Gastroesophageal sphincter (tissue), 4 donors: ENCODE results near the gene EPSTI1. TPM values are rescaled to one million over a fixed set of nuclear protein-coding genes. Genes with fewer than 3 reads are reported as not detected.

Experiments used
- ATAC-seq: fragments of 150-250 bp; one replicate; pipeline ENCODE4 v1.9.1; 2016; ENCODE audit warnings: mild to moderate bottlenecking, moderate library complexity
- H3K27ac ChIP-seq, 4 donors: fragments of 200-600 bp; sonication (generic) in 3 of 4; 1 replicate in 3 of 4; 2 replicates in 1 of 4; pipeline ENCODE4 v1.5.1; 2016 to 2019
- H3K27me3 ChIP-seq: fragments of 200-600 bp; sonication (generic); one replicate; pipeline ENCODE4 v1.5.1; 2019
- H3K36me3 ChIP-seq, 2 donors: fragments of 200-600 bp; sonication (generic); one replicate each; pipeline ENCODE4 v1.5.1; 2019; ENCODE audit warnings: control low read depth in 1 of 2
- H3K4me1 ChIP-seq, 3 donors: fragments of 200-600 bp; sonication (generic); 1 replicate in 2 of 3; 2 replicates in 1 of 3; pipeline ENCODE4 v1.5.1; 2016 to 2019; ENCODE audit warnings: control low read depth in 2 of 3
- H3K4me3 ChIP-seq, 2 donors: fragments of 200-600 bp; sonication (generic); one replicate each; pipeline ENCODE4 v1.5.1; 2019; ENCODE audit warnings: mild to moderate bottlenecking in 1 of 2, moderate library complexity in 1 of 2
- H3K9me3 ChIP-seq, 3 donors: fragments of 200-600 bp; sonication (generic); one replicate each; pipeline ENCODE4 v1.5.1; 2017 to 2019; ENCODE audit warnings: control low read depth in 2 of 3
- EP300 ChIP-seq: sonication (generic); formaldehyde crosslinking; IDR thresholded peaks from one replicate; pipeline ENCODE4 v1.6.1; 2017; ENCODE audit warnings: antibody characterized with exemption, mild to moderate bottlenecking
- POLR2A ChIP-seq, 2 donors: fragments of 450-650 bp; IDR thresholded peaks; one replicate each; pipeline ENCODE4 v1.6.1; 2017; ENCODE audit warnings: antibody characterized with exemption in 2 of 2, mild to moderate bottlenecking in 2 of 2, moderate library complexity in 1 of 2
- POLR2AphosphoS5 ChIP-seq: sonication (generic); formaldehyde crosslinking; IDR thresholded peaks from one replicate; pipeline ENCODE4 v1.6.1; 2017; ENCODE audit warnings: antibody characterized with exemption
- whole genome bisulfite sequencing, 2 donors: methylation state at CpG; one replicate each; pipeline ENCODE4 v1.1.5; 2018; ENCODE audit warnings: low coverage in 1 of 2; 5-methylcytosine and 5-hydroxymethylcytosine counted together
- total RNA-seq, 4 donors: library from RNA; depleted of rRNA; stranded (reverse); fragments of >200 nt; gene quantifications; one replicate each; pipeline ENCODE4 v1.1.0, GENCODE V29; 2016
- TF ChIP-seq, protein P1 (sequence below), 4 experiments: fragments of 200-600 bp in 2 of 4; fragments of 450-650 bp in 2 of 4; sonication (generic) in 1 of 4; IDR thresholded peaks; one replicate each; pipeline ENCODE4 v1.5.1; 2017 to 2019; ENCODE audit warnings: antibody characterized with exemption in 4 of 4, mild to moderate bottlenecking in 2 of 4, moderate library complexity in 2 of 4

Gene EPSTI1
- total RNA-seq, 4 donors from 2014 or later = 6.1 to 13.3 (median 7.8) TPM

DNA sequence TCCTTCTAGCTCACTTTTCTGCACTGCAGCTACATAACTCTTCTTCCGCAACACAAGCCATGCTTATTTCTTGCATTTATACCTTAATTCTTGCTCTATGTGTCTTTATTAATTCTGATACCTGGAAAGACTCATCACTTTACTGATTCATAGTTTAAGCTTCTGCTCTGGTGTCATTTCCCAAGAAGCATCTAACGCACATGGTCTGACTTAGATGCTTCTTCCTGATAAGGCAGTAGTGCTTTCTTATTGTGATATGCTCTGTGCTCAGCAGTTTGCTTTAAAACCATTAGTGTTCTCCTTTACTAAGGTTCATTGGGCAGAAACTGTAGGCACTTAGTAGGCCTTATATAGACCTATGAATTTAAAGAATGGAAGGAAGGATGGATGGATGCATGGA is 66.4 kb downstream of the EPSTI1 start:
- H3K9me3 ChIP-seq = no peaks in the 10 kb centered on the region
- ATAC-seq = no peak
- H3K27me3 ChIP-seq = no peaks in the 10 kb centered on the region
- no peaks in the 10 kb centered on the region for H3K4me1 ChIP-seq
- peaks cover 0 to 32% of the 10 kb centered on the region in 2 donors for H3K36me3 ChIP-seq
- no peak for TF ChIP-seq POLR2AphosphoS5
- TF ChIP-seq POLR2A (IDR thresholded peaks at IDR 0.05) = no peak
- no peak overlapping the region for H3K27ac ChIP-seq
- 92 to 94% methylated on average over 2 of the region's 2 CpGs for WGBS, 2 donors
- H3K4me3 ChIP-seq = no peak overlapping the region

DNA sequence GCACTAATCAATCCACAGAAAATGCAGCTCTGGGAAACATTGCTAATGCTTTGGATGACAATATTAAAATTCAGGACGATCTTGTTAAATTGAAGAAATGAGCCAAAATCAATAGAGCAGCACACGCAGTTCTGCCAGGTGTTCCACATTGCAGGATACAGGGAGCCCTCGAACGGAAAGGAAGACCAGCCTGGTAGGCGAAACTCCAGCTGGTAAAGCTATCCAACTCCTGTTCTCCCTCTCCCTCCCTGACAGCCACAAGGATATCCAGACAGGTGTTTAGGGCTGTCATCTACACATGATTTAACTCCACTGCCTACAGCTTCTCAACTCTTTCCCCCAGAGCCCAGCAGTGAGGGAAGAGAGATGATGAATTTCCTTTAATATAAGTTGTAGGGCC is 67.7 kb downstream of the EPSTI1 start:
- 89 to 97% methylated on average over 5 of the region's 5 CpGs for WGBS, 2 donors
- ATAC-seq = no peak
- Histone ChIP-seq H3K9me3 (no peaks in the 10 kb centered on the region), H3K4me3 (no peak overlapping the region), H3K36me3 (peaks cover 0 to 44% of the 10 kb centered on the region in 2 donors), H3K4me1 (no peaks in the 10 kb centered on the region), H3K27ac (no peak overlapping the region), H3K27me3 (no peaks in the 10 kb centered on the region)
- TF ChIP-seq, protein P1, sequence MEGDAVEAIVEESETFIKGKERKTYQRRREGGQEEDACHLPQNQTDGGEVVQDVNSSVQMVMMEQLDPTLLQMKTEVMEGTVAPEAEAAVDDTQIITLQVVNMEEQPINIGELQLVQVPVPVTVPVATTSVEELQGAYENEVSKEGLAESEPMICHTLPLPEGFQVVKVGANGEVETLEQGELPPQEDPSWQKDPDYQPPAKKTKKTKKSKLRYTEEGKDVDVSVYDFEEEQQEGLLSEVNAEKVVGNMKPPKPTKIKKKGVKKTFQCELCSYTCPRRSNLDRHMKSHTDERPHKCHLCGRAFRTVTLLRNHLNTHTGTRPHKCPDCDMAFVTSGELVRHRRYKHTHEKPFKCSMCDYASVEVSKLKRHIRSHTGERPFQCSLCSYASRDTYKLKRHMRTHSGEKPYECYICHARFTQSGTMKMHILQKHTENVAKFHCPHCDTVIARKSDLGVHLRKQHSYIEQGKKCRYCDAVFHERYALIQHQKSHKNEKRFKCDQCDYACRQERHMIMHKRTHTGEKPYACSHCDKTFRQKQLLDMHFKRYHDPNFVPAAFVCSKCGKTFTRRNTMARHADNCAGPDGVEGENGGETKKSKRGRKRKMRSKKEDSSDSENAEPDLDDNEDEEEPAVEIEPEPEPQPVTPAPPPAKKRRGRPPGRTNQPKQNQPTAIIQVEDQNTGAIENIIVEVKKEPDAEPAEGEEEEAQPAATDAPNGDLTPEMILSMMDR (IDR thresholded peaks at IDR 0.05) = no peak
- no peak for TF ChIP-seq POLR2AphosphoS5
- TF ChIP-seq POLR2A (IDR thresholded peaks at IDR 0.05) = no peak
- TF ChIP-seq EP300 = no peak

DNA sequence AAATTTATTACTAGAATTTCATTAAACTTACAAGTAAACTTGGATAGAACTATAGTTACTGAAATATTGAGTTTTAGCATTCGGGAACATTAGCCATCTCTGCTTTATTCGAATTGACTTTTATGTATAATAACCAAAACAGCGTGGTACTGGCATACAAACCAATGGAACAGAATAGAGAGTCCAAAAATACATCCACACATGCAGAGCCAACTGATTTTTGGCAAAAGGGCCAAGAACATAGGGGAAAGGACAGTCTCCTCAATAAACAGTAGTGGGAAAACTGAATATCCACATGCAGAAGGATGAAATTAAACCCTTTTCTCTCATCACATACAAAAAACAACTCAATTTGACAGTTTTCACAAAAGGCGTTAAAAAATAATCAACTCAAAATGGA is 84.3 kb downstream of the EPSTI1 start:
- TF ChIP-seq POLR2AphosphoS5 = no peak
- TF ChIP-seq, protein P1 (IDR thresholded peaks at IDR 0.05) = no peak
- no peak for TF ChIP-seq POLR2A (IDR thresholded peaks at IDR 0.05)
- TF ChIP-seq EP300 = no peak
- no peak for ATAC-seq
- H3K36me3 ChIP-seq = peaks cover 0 to 14% of the 10 kb centered on the region in 2 donors
- no peaks in the 10 kb centered on the region for H3K9me3 ChIP-seq
- H3K4me3 ChIP-seq = no peak overlapping the region
- H3K27me3 ChIP-seq = no peaks in the 10 kb centered on the region
- H3K27ac ChIP-seq = no peak overlapping the region
- 92% methylated on average over 4 of the region's 4 CpGs for WGBS, 2 donors
- H3K4me1 ChIP-seq = no peaks in the 10 kb centered on the region

DNA sequence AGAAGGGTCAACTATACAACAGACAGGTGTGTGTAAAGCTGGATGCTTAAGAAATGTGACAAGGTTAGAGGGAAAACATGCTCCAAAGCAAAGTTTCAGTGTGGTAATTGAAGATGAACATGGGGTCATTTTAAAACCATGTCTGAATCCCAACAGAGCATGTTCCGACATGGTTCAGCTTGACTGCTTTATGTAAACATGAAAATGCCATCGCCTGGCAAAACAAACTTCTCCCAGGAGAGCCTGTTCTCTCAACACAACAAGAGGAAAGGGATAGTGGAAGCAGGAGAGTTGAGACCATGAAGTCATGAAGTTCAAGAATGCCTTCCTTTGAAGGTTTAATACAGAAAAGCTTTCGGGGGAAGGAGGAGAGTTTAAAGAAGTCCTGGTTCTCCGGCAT is 85.8 kb downstream of the EPSTI1 start:
- Histone ChIP-seq H3K9me3 (no peaks in the 10 kb centered on the region), H3K4me3 (no peak overlapping the region), H3K4me1 (no peaks in the 10 kb centered on the region), H3K27me3 (no peaks in the 10 kb centered on the region), H3K27ac (no peak overlapping the region), H3K36me3 (peaks cover 0 to 14% of the 10 kb centered on the region in 2 donors)
- no peak for TF ChIP-seq POLR2A (IDR thresholded peaks at IDR 0.05)
- TF ChIP-seq, protein P1 (IDR thresholded peaks at IDR 0.05) = no peak
- no peak for TF ChIP-seq POLR2AphosphoS5
- ATAC-seq = no peak
- WGBS, 2 donors = 83 to 92% methylated on average over 2 to 4 of the region's 4 CpGs

DNA sequence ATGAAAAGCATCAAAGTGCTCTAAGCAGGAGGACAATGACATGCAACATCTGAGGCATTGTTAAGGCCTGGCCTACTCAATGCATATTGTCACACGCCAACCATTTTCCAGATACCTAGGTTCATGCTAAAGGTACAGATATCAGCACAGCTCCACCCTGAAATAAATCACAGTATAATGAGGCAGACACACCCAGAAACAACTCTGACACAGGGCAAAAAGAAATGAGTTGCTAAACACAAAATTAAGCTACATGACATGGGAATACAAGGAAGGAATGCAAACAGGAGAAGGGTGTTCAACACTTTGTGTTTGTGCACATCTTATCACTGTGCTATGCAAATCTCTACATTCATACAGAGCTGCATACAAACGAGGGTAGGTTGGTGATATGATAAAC is 86.5 kb downstream of the EPSTI1 start:
- TF ChIP-seq EP300 (no peak), POLR2A (IDR thresholded peaks at IDR 0.05) (no peak), POLR2AphosphoS5 (no peak)
- TF ChIP-seq, protein P1 (IDR thresholded peaks at IDR 0.05) = no peak
- H3K4me1 ChIP-seq = no peaks in the 10 kb centered on the region
- H3K27ac ChIP-seq = no peak overlapping the region
- H3K9me3 ChIP-seq = no peaks in the 10 kb centered on the region
- H3K4me3 ChIP-seq = no peak overlapping the region
- ATAC-seq = no peak
- H3K27me3 ChIP-seq = no peaks in the 10 kb centered on the region
- peaks cover 0 to 14% of the 10 kb centered on the region in 2 donors for H3K36me3 ChIP-seq
- WGBS, 2 donors = 22 to 89% methylated on average over 1 to 2 of the region's 2 CpGs
